Stomach (tissue), 19 donors: Measurements from ENCODE around the gene NHLH1. TPM values are rescaled to one million over a fixed set of nuclear protein-coding genes. Genes with fewer than 3 reads are reported as not detected.

Source experiments
- DNase-seq, 2 donors: peaks; one replicate each; pipeline versions ENCODE4 v3.0.0 to v3.0.0-alpha.2; 2013 to 2019
- H3K27ac ChIP-seq, 5 donors: fragments of 200-600 bp in 4 of 5; sonication (generic) in 4 of 5; one replicate each; pipeline ENCODE4 v1.5.1; 2013 to 2019; ENCODE audit warnings: mild to moderate bottlenecking in 1 of 5, moderate library complexity in 1 of 5
- H3K27me3 ChIP-seq, 3 donors: fragments of 200-600 bp; sonication (generic); one replicate each; pipeline ENCODE4 v1.5.1; 2017 to 2019; ENCODE audit warnings: mixed run types in 1 of 3
- H3K36me3 ChIP-seq, 4 donors: fragments of 200-600 bp; sonication (generic); 1 replicate in 3 of 4; 2 replicates in 1 of 4; pipeline ENCODE4 v1.5.1; 2016 to 2019
- H3K4me1 ChIP-seq, 4 donors: fragments of 200-600 bp; sonication (generic); one replicate each; pipeline ENCODE4 v1.5.1; 2016 to 2019
- H3K4me3 ChIP-seq, 4 donors: fragments of 200-600 bp; sonication (generic) in 3 of 4; one replicate each; pipeline ENCODE4 v1.5.1; 2016 to 2019; ENCODE audit warnings: mild to moderate bottlenecking in 1 of 4
- H3K9me3 ChIP-seq, 4 donors: fragments of 200-600 bp; sonication (generic); one replicate each; pipeline ENCODE4 v1.5.1; 2016 to 2019
- CTCF ChIP-seq, 7 experiments: fragments of 450-650 bp in 4 of 7; fragments of 200-600 bp in 3 of 7; sonication (generic) in 3 of 7; IDR thresholded peaks; one replicate each; pipeline ENCODE4 v1.5.1; 2016 to 2019; ENCODE audit warnings: antibody characterized with exemption in 7 of 7, control low read depth in 2 of 7, mild to moderate bottlenecking in 1 of 7
- EP300 ChIP-seq: sonication (generic); formaldehyde crosslinking; IDR thresholded peaks from one replicate; pipeline ENCODE4 v1.6.1; 2017; ENCODE audit warnings: antibody characterized with exemption
- POLR2A ChIP-seq, 4 donors: fragments of 450-650 bp; IDR thresholded peaks; one replicate each; pipeline ENCODE4 v1.6.1; 2016; ENCODE audit warnings: antibody characterized with exemption in 4 of 4, control low read depth in 2 of 4, mild to moderate bottlenecking in 1 of 4, moderate library complexity in 1 of 4
- POLR2AphosphoS5 ChIP-seq, 3 donors: sonication (generic); formaldehyde crosslinking; IDR thresholded peaks; one replicate each; pipeline ENCODE4 v1.6.1; 2016; ENCODE audit warnings: antibody characterized with exemption in 3 of 3
- WGBS, 5 donors: extraction: QIAGEN DNeasy Blood & Tissue Kit in 3 of 5; methylation state at CpG; one replicate each; pipeline versions ENCODE4 v1.1.5 to v1.1.7; 2013 to 2018; 5-methylcytosine and 5-hydroxymethylcytosine counted together
- intact Hi-C: fragments of 100-400 bp; cut with DNase I; formaldehyde crosslinking; loops from one replicate; pipeline ENCODE4 v1.15.1; 2023; ENCODE audit warnings: low total_unique reads
- long read RNA-seq, 10 donors: transcript quantifications; one replicate each; lab custom pipeline, GENCODE V29; 2026
- polyA plus RNA-seq, 3 donors: library from polyadenylated mRNA; stranded (reverse); fragments of 200-250 nt; gene quantifications; one replicate each; pipeline ENCODE4 v1.2.3, GENCODE V29; 2013
- total RNA-seq, 5 donors: library from RNA; depleted of rRNA; stranded (reverse); fragments of >200 nt; gene quantifications; one replicate each; pipeline versions ENCODE4 v1.1.0 to v1.2.3, GENCODE V29; 2014 to 2016
- donor health status: healthy with polysubstance abuse.
- donor health status: Bipolar disorder and iron deficiency.
- donor health status: healthy.

The NHLH1 gene
- total RNA-seq = not detected
- polyA plus RNA-seq = under 1 TPM in 1 of 3 donors, not detected in 2; 0.08 TPM
- long read RNA-seq, donor 1 = 0 reads
- long read RNA-seq, donor 2 = 0 reads
- long read RNA-seq, donor 3 = 0 reads
- long read RNA-seq, donor 4 = 0 reads
- long read RNA-seq, donor 5 = 0 reads
- long read RNA-seq, donor 6 = 0 reads
- long read RNA-seq, donor 7 = 0 reads
- long read RNA-seq, donor 8 = 0 reads
- long read RNA-seq, donor 9 = 0 reads
- long read RNA-seq, donor 10 = 0 reads

GRCh38 chr1:160366731-160367515, at the start of gene NHLH1:
Gene NHLH1 (plus strand): TSS chr1:160367071. CDS start chr1:160370732, 3,661 bp downstream.
- Histone ChIP-seq H3K27me3 (peaks cover 0 to 33% (median 6%) of the 10 kb centered on the region in 3 donors), H3K9me3 (no peaks in the 10 kb centered on the region), H3K4me1 (no peaks in the 10 kb centered on the region), H3K27ac (no peak within 1 kb of the TSS), H3K4me3 (no peak within 1 kb of the TSS), H3K36me3 (no peaks in the 10 kb centered on the region)
- 55 to 64% (median 59%) methylated on average over 10 to 15 of the region's 15 CpGs for WGBS, 5 donors
- intact Hi-C loops = no loop called here
- DNase-seq = no peak
- TF ChIP-seq POLR2AphosphoS5 (IDR thresholded peaks at IDR 0.05) = no peak
- no peak for TF ChIP-seq EP300
- TF ChIP-seq CTCF (IDR thresholded peaks at IDR 0.05) = no peak
- no peak for TF ChIP-seq POLR2A (IDR thresholded peaks at IDR 0.05)

GRCh38 chr1:160322831-160323230, 44.0 kb upstream of the NHLH1 start:
- no peaks in the 10 kb centered on the region for H3K27me3 ChIP-seq
- TF ChIP-seq CTCF (IDR thresholded peaks at IDR 0.05) (no peak), POLR2A (IDR thresholded peaks at IDR 0.05) (no peak), POLR2AphosphoS5 (IDR thresholded peaks at IDR 0.05) (no peak), EP300 (no peak)
- DNase-seq = no peak
- intact Hi-C loops = no loop called here
- H3K4me1 ChIP-seq = peaks cover 0 to 5% (median 2%) of the 10 kb centered on the region in 4 donors
- H3K9me3 ChIP-seq = no peaks in the 10 kb centered on the region
- peaks cover 52 to 97% (median 92%) of the 10 kb centered on the region in 4 donors for H3K36me3 ChIP-seq
- H3K4me3 ChIP-seq = no peak overlapping the region
- H3K27ac ChIP-seq = no peak overlapping the region
- WGBS, 5 donors = 94 to 98% (median 96%) methylated on average over 6 of the region's 6 CpGs

- WGBS, 5 donors = 77 to 89% (median 85%) methylated on average over 4 of the region's 4 CpGs
- intact Hi-C loops = no loop called here
Measured at GRCh38 chr1:160325252-160325651, 41.6 kb upstream of the NHLH1 start.

More at GRCh38 chr1:160325252-160325651, 41.6 kb upstream of the NHLH1 start:
- peaks cover 0 to 1% (median under 1%) of the 10 kb centered on the region in 4 donors for H3K4me1 ChIP-seq
- TF ChIP-seq POLR2A (IDR thresholded peaks at IDR 0.05) = no peak
- TF ChIP-seq CTCF (IDR thresholded peaks at IDR 0.05) = no peak
- no peak for TF ChIP-seq POLR2AphosphoS5 (IDR thresholded peaks at IDR 0.05)
- no peak for TF ChIP-seq EP300
- peaks cover 67 to 100% (median 96%) of the 10 kb centered on the region in 4 donors for H3K36me3 ChIP-seq
- H3K27me3 ChIP-seq = no peaks in the 10 kb centered on the region
- H3K27ac ChIP-seq = no peak overlapping the region
- DNase-seq = no peak
- no peak overlapping the region for H3K4me3 ChIP-seq
- H3K9me3 ChIP-seq = no peaks in the 10 kb centered on the region
